RWPE2 (cell line): ENCODE measurements around the gene ZNF326.
"Not testable (repeated sequence)": the region's sequence is repeated elsewhere in the genome, so short reads cannot be mapped to it uniquely, and the experiment has no call there.

Experiments
- ATAC-seq: fragments of 200-7000 bp; cut with Tn5 transposase; 3 replicates; pipeline ENCODE4 v1.9.1; 2021; ENCODE audit warnings: low read depth
- DNase-seq: peaks from one replicate; pipeline ENCODE4 v3.0.0-alpha.2; 2020; ENCODE audit warnings: low spot score
- H3K27ac ChIP-seq: fragments of 450-650 bp; 2 replicates; pipeline ENCODE4 v1.5.1; 2017; ENCODE audit warnings: mild to moderate bottlenecking; ENCODE audit not compliant: poor library complexity, severe bottlenecking
- H3K27me3 ChIP-seq: fragments of 250-450 bp; sonication (Bioruptor Pico); 2 replicates; pipeline ENCODE4 v1.5.1; 2021; ENCODE audit warnings: mild to moderate bottlenecking, moderate library complexity; ENCODE audit not compliant: insufficient read depth, poor library complexity, severe bottlenecking
- H3K36me3 ChIP-seq: fragments of 250-450 bp; sonication (Bioruptor Pico); 2 replicates; pipeline ENCODE4 v1.5.1; 2020; ENCODE audit warnings: low read depth, mild to moderate bottlenecking, moderate library complexity
- H3K4me1 ChIP-seq: fragments of 250-450 bp; sonication (Bioruptor Pico); 2 replicates; pipeline ENCODE4 v1.5.1; 2021; ENCODE audit warnings: mild to moderate bottlenecking, moderate library complexity; ENCODE audit not compliant: insufficient read depth, poor library complexity, severe bottlenecking
- H3K4me3 ChIP-seq: fragments of 250-450 bp; sonication (Bioruptor Pico); 2 replicates; pipeline ENCODE4 v1.5.1; 2021; ENCODE audit warnings: mild to moderate bottlenecking, moderate library complexity; ENCODE audit not compliant: severe bottlenecking
- H3K9me3 ChIP-seq: fragments of 250-450 bp; sonication (Bioruptor Pico); 2 replicates; pipeline ENCODE4 v1.5.1; 2021; ENCODE audit warnings: mild to moderate bottlenecking, moderate library complexity; ENCODE audit not compliant: severe bottlenecking
- CTCF ChIP-seq: fragments of 450-650 bp; IDR thresholded peaks from one replicate; pipeline ENCODE4 v1.5.1; 2017; ENCODE audit warnings: mild to moderate bottlenecking, moderate library complexity; ENCODE audit not compliant: poor library complexity, severe bottlenecking

ZNF326 gene

GRCh38 chr1:90044346-90044745 lies 49.4 kb downstream of the ZNF326 start:
- Histone ChIP-seq H3K36me3 (no peaks in the 10 kb centered on the region), H3K27ac (no peak overlapping the region), H3K4me3 (no peak overlapping the region), H3K4me1 (no peaks in the 10 kb centered on the region), H3K27me3 (no peaks in the 10 kb centered on the region), H3K9me3 (no peaks in the 10 kb centered on the region)
- DNase-seq: no peak
- no peak for ATAC-seq
- TF ChIP-seq CTCF: no peak

GRCh38 chr1:90045853-90046563 lies 51.1 kb downstream of the ZNF326 start:
- DNase-seq (no peak), ATAC-seq (peak; percentile 64; the same call in 2 of the 3 replicates)
- H3K4me3 ChIP-seq: no peak overlapping the region
- no peak overlapping the region for H3K27ac ChIP-seq
- H3K9me3 ChIP-seq: no peaks in the 10 kb centered on the region
- TF ChIP-seq CTCF: peak; percentile 82
- no peaks in the 10 kb centered on the region for H3K4me1 ChIP-seq
- H3K27me3 ChIP-seq: no peaks in the 10 kb centered on the region
- H3K36me3 ChIP-seq: no peaks in the 10 kb centered on the region

- Histone ChIP-seq H3K27ac (no peak overlapping the region), H3K36me3 (no peaks in the 10 kb centered on the region), H3K4me3 (no peak overlapping the region), H3K4me1 (no peaks in the 10 kb centered on the region), H3K27me3 (no peaks in the 10 kb centered on the region), H3K9me3 (no peaks in the 10 kb centered on the region)
- ATAC-seq: no peak
- DNase-seq: no peak
- TF ChIP-seq CTCF: no peak
Measured at GRCh38 chr1:90046635-90047034, 51.7 kb downstream of the ZNF326 start.

GRCh38 chr1:90048043-90048442 lies 53.1 kb downstream of the ZNF326 start:
- DNase-seq (no peak), ATAC-seq (no peak)
- H3K9me3 ChIP-seq: no peaks in the 10 kb centered on the region
- H3K36me3 ChIP-seq: no peaks in the 10 kb centered on the region
- no peak overlapping the region for H3K27ac ChIP-seq
- no peaks in the 10 kb centered on the region for H3K4me1 ChIP-seq
- peaks cover 3% of the 10 kb centered on the region for H3K27me3 ChIP-seq
- TF ChIP-seq CTCF: no peak
- no peak overlapping the region for H3K4me3 ChIP-seq

- not testable (repeated sequence) for DNase-seq
Measured at GRCh38 chr1:90062700-90063643, 68.1 kb downstream of the ZNF326 start.

GRCh38 chr1:90064109-90064508 lies 69.2 kb downstream of the ZNF326 start:
- ATAC-seq, H3K4me3 ChIP-seq, H3K9me3 ChIP-seq, H3K36me3 ChIP-seq, H3K27me3 ChIP-seq, H3K4me1 ChIP-seq, H3K27ac ChIP-seq, DNase-seq: not testable (repeated sequence)

More at GRCh38 chr1:90062700-90063643, 68.1 kb downstream of the ZNF326 start:
- H3K9me3 ChIP-seq, H3K4me1 ChIP-seq, ATAC-seq, H3K27ac ChIP-seq, H3K36me3 ChIP-seq, H3K4me3 ChIP-seq, H3K27me3 ChIP-seq: not testable (repeated sequence)
